A549 (cell line): Measurements from ENCODE around the gene TSFM.

Experiments
- CHD2 ChIP-seq: fragments of 150-350 bp; IDR thresholded peaks from 2 replicates; pipeline ENCODE4 v1.6.1; 2014; ENCODE audit warnings: low read length; ENCODE audit not compliant: partially characterized antibody
- ELK1 ChIP-seq: fragments of 150-350 bp; IDR thresholded peaks from 2 replicates; pipeline ENCODE4 v1.6.1; 2014; ENCODE audit warnings: low read depth, mild to moderate bottlenecking, low read length
- HES2 ChIP-seq: fragments of >200 bp; sonication (Bioruptor Twin); formaldehyde crosslinking; IDR thresholded peaks from 2 replicates; pipeline ENCODE4 v1.6.1; 2016
- JUN ChIP-seq, 2 experiments: fragments of >200 bp; sonication (Bioruptor Twin); formaldehyde crosslinking; IDR thresholded peaks; 2 replicates in 1 of 2; 3 replicates in 1 of 2; pipeline ENCODE4 v1.6.1; 2016 to 2017
- POLR2A ChIP-seq: IDR thresholded peaks from 2 replicates; pipeline ENCODE4 v1.6.1; 2012; ENCODE audit warnings: mild to moderate bottlenecking, low read length
- TP53 ChIP-seq: fragments of 250-450 bp; sonication (Bioruptor Pico); IDR thresholded peaks from 2 replicates; pipeline ENCODE4 v1.5.0; 2021; ENCODE audit warnings: mild to moderate bottlenecking, moderate library complexity
- ZC3H11A ChIP-seq: fragments of 450-650 bp; IDR thresholded peaks from 2 replicates; pipeline ENCODE4 v1.6.1; 2014; ENCODE audit warnings: antibody characterized with exemption, mild to moderate bottlenecking
- TF ChIP-seq, protein P1 (sequence below): fragments of >200 bp; sonication (Bioruptor Twin); formaldehyde crosslinking; IDR thresholded peaks from 3 replicates; pipeline ENCODE4 v1.5.1; 2016
- TF ChIP-seq, protein P2 (sequence below): IDR thresholded peaks from 2 replicates; pipeline ENCODE4 v1.6.1; 2012
- TF ChIP-seq, protein P3 (sequence below): fragments of 250-450 bp; sonication (Bioruptor Pico); IDR thresholded peaks from 2 replicates; pipeline ENCODE4 v1.5.0; 2021; ENCODE audit warnings: mild to moderate bottlenecking, moderate library complexity, borderline replicate concordance

DNA sequence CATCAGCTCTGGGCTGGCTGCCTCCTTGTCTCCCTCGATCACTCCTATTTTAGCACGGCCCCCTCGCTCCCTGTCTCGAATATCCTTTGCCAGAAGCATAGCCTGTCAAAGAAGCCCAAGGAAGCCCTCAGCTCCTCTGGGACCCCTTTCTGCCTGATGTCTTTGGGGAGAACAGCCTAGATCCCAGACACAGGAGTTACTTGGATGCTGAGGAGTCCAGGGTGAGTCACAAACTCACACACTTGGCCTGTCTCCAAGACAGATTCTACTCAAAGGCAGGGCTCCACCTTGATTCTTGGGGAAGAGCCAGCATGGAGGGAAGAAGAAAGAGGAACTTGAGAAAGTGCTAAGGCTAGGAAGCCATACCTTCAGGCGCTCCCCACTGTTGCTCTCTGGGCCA lies 27.9 kb downstream of the TSFM start:
- TF ChIP-seq TP53 (no peak), JUN (IDR thresholded peaks at IDR 0.05) (no peak), HES2 (no peak), ZC3H11A (no peak), POLR2A (no peak), ELK1 (no peak), CHD2 (no peak)
- TF ChIP-seq, protein P1, sequence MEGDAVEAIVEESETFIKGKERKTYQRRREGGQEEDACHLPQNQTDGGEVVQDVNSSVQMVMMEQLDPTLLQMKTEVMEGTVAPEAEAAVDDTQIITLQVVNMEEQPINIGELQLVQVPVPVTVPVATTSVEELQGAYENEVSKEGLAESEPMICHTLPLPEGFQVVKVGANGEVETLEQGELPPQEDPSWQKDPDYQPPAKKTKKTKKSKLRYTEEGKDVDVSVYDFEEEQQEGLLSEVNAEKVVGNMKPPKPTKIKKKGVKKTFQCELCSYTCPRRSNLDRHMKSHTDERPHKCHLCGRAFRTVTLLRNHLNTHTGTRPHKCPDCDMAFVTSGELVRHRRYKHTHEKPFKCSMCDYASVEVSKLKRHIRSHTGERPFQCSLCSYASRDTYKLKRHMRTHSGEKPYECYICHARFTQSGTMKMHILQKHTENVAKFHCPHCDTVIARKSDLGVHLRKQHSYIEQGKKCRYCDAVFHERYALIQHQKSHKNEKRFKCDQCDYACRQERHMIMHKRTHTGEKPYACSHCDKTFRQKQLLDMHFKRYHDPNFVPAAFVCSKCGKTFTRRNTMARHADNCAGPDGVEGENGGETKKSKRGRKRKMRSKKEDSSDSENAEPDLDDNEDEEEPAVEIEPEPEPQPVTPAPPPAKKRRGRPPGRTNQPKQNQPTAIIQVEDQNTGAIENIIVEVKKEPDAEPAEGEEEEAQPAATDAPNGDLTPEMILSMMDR: no peak
- TF ChIP-seq, protein P2, sequence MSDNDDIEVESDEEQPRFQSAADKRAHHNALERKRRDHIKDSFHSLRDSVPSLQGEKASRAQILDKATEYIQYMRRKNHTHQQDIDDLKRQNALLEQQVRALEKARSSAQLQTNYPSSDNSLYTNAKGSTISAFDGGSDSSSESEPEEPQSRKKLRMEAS: no peak
- TF ChIP-seq, protein P3, sequence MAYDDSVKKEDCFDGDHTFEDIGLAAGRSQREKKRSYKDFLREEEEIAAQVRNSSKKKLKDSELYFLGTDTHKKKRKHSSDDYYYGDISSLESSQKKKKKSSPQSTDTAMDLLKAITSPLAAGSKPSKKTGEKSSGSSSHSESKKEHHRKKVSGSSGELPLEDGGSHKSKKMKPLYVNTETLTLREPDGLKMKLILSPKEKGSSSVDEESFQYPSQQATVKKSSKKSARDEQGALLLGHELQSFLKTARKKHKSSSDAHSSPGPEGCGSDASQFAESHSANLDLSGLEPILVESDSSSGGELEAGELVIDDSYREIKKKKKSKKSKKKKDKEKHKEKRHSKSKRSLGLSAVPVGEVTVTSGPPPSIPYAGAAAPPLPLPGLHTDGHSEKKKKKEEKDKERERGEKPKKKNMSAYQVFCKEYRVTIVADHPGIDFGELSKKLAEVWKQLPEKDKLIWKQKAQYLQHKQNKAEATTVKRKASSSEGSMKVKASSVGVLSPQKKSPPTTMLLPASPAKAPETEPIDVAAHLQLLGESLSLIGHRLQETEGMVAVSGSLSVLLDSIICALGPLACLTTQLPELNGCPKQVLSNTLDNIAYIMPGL (CRISPR knock-in tag): no peak
